H1 (cell line): ENCODE results near the gene TEF. TPM values are rescaled to one million over a fixed set of nuclear protein-coding genes. Genes with fewer than 3 reads are reported as not detected.

Experiments
- CTCF ChIA-PET: fragments of 300-600 bp; sonication (Branson Sonifier 250); formaldehyde crosslinking; loops from one replicate; lab custom pipeline; 2021; ENCODE audit not compliant: partially characterized antibody; lab: Charles Lee
- POLR2A ChIA-PET: fragments of 300-600 bp; sonication (Branson Sonifier 250); formaldehyde crosslinking; loops from one replicate; lab custom pipeline; 2021; ENCODE audit warnings: inconsistent platforms; ENCODE audit not compliant: partially characterized antibody; lab: Charles Lee
- DNase-seq, 2 experiments: peaks; one replicate each; pipeline versions ENCODE4 v3.0.0 to v3.0.0-alpha.2; 2010 to 2022; ENCODE audit warnings: low spot score in 2 of 2, low read depth in 1 of 2, mixed read lengths in 1 of 2
- FAIRE-seq: peaks from 2 replicates; lab custom pipeline; 2011; peaks lifted over from hg19 to GRCh38; lab: Jason Lieb, UNC
- H2AFZ ChIP-seq: 2 replicates; pipeline ENCODE4 v1.8.1; 2012; ENCODE audit warnings: low read length, inconsistent platforms
- H2AK5ac ChIP-seq: 2 replicates; pipeline ENCODE4 v1.6.1; 2013; ENCODE audit warnings: low read depth, low read length
- H2BK120ac ChIP-seq: replicated peaks from 2 replicates; pipeline ENCODE3; 2013; ENCODE audit warnings: low read depth, low read length, inconsistent platforms
- H2BK12ac ChIP-seq: 2 replicates; pipeline ENCODE4 v1.6.1; 2013; ENCODE audit warnings: low read depth, low read length
- H2BK15ac ChIP-seq: 2 replicates; pipeline ENCODE4 v1.6.1; 2013; ENCODE audit warnings: low read length
- H2BK20ac ChIP-seq: 2 replicates; pipeline ENCODE4 v1.6.1; 2013; ENCODE audit warnings: low read length
- H2BK5ac ChIP-seq: 2 replicates; pipeline ENCODE4 v1.6.1; 2013; ENCODE audit warnings: low read depth, low read length
- H3K14ac ChIP-seq: 2 replicates; pipeline ENCODE4 v1.6.1; 2013; ENCODE audit warnings: inconsistent platforms; ENCODE audit not compliant: insufficient read length
- H3K18ac ChIP-seq: 2 replicates; pipeline ENCODE4 v1.6.1; 2013; ENCODE audit warnings: low read length; ENCODE audit errors: extremely low read depth
- H3K23ac ChIP-seq: 2 replicates; pipeline ENCODE4 v1.6.1; 2013; ENCODE audit warnings: inconsistent platforms; ENCODE audit not compliant: insufficient read length
- H3K23me2 ChIP-seq: 2 replicates; pipeline ENCODE4 v1.6.1; 2013; ENCODE audit warnings: low read depth, low read length
- H3K27ac ChIP-seq: 2 replicates; pipeline ENCODE4 v1.6.1; 2011; ENCODE audit warnings: low read depth, low read length, inconsistent platforms
- H3K27me3 ChIP-seq, 4 experiments: replicated peaks in 1 of 4; 1 replicate in 1 of 4; 2 replicates in 3 of 4; pipeline versions ENCODE4 v1.6.1 to v1.8.1; 2011 to 2013; ENCODE audit warnings: low read length in 3 of 4, mild to moderate bottlenecking in 3 of 4, inconsistent platforms in 2 of 4, mixed read lengths in 2 of 4, moderate library complexity in 1 of 4; ENCODE audit not compliant: control insufficient read depth in 3 of 4, insufficient read depth in 3 of 4; ENCODE audit errors: extremely low read depth in 1 of 4
- H3K36me3 ChIP-seq, 4 experiments: 2 replicates each; pipeline versions ENCODE4 v1.6.1 to v1.8.1; 2011 to 2013; ENCODE audit warnings: mild to moderate bottlenecking in 4 of 4, low read length in 3 of 4, moderate library complexity in 2 of 4, control low read depth in 1 of 4, inconsistent platforms in 1 of 4; ENCODE audit not compliant: insufficient read depth in 4 of 4, control insufficient read depth in 2 of 4
- H3K4ac ChIP-seq: replicated peaks from 2 replicates; pipeline ENCODE3; 2013; ENCODE audit warnings: low read length, low read depth, mixed read lengths, inconsistent platforms; ENCODE audit not compliant: insufficient read length
- H3K4me1 ChIP-seq, 4 experiments: replicated peaks in 1 of 4; 1 replicate in 1 of 4; 2 replicates in 3 of 4; pipeline versions ENCODE4 v1.6.1 to v1.8.1; 2011 to 2013; ENCODE audit warnings: low read length in 3 of 4, inconsistent platforms in 2 of 4, mixed read lengths in 1 of 4; ENCODE audit not compliant: insufficient read depth in 4 of 4, control insufficient read depth in 3 of 4
- H3K4me2 ChIP-seq, 2 experiments: 2 replicates each; pipeline versions ENCODE4 v1.6.1 to v1.8.1; 2011 to 2013; ENCODE audit warnings: low read depth in 2 of 2, low read length in 2 of 2, control low read depth in 1 of 2, inconsistent platforms in 1 of 2, mild to moderate bottlenecking in 1 of 2; ENCODE audit not compliant: insufficient read depth in 1 of 2
- H3K4me3 ChIP-seq, 4 experiments: fragments of 200-600, 300-600 bp in 1 of 4; sonication (generic), shearing (Covaris generic), sonication (Bioruptor Twin) in 1 of 4; 2 replicates each; pipeline versions ENCODE4 v1.5.1 to v1.8.1; 2011 to 2016; ENCODE audit warnings: low read length in 4 of 4, low read depth in 3 of 4, control low read depth in 2 of 4, inconsistent platforms in 2 of 4, mild to moderate bottlenecking in 2 of 4, mixed read lengths in 1 of 4, moderate library complexity in 1 of 4; ENCODE audit not compliant: insufficient read depth in 2 of 4; ENCODE audit errors: extremely low read depth in 1 of 4
- H3K56ac ChIP-seq: replicated peaks from 2 replicates; pipeline ENCODE3; 2013; ENCODE audit warnings: low read depth, mild to moderate bottlenecking, mixed read lengths, low read length, inconsistent platforms; ENCODE audit not compliant: insufficient read length
- H3K79me1 ChIP-seq: 2 replicates; pipeline ENCODE4 v1.6.1; 2013; ENCODE audit warnings: low read depth, low read length, control low read depth
- H3K79me2 ChIP-seq, 2 experiments: 2 replicates each; pipeline versions ENCODE4 v1.6.1 to v1.8.1; 2012 to 2013; ENCODE audit warnings: low read length in 2 of 2, mild to moderate bottlenecking in 2 of 2, inconsistent platforms in 1 of 2; ENCODE audit not compliant: insufficient read depth in 2 of 2, control insufficient read depth in 1 of 2
- H3K9ac ChIP-seq, 4 experiments: replicated peaks in 1 of 4; 1 replicate in 1 of 4; 2 replicates in 3 of 4; pipeline versions ENCODE4 v1.6.1 to v1.8.1; 2011 to 2013; ENCODE audit warnings: low read depth in 3 of 4, low read length in 3 of 4, control low read depth in 2 of 4, mild to moderate bottlenecking in 2 of 4, moderate library complexity in 2 of 4, inconsistent platforms in 1 of 4; ENCODE audit errors: extremely low read depth in 1 of 4
- H3K9me3 ChIP-seq, 2 experiments: 2 replicates each; pipeline versions ENCODE4 v1.6.1 to v1.8.1; 2012 to 2013; ENCODE audit warnings: mild to moderate bottlenecking in 2 of 2, moderate library complexity in 2 of 2, control low read depth in 1 of 2, inconsistent platforms in 1 of 2, low read depth in 1 of 2, low read length in 1 of 2, mixed read lengths in 1 of 2; ENCODE audit not compliant: insufficient read depth in 2 of 2
- H4K20me1 ChIP-seq, 2 experiments: replicated peaks in 1 of 2; 2 replicates each; pipeline versions ENCODE3 to v1.8.1; 2011 to 2013; ENCODE audit warnings: inconsistent platforms in 2 of 2, low read length in 2 of 2, mild to moderate bottlenecking in 1 of 2; ENCODE audit not compliant: insufficient read depth in 2 of 2, control insufficient read depth in 1 of 2
- H4K5ac ChIP-seq: 2 replicates; pipeline ENCODE4 v1.6.1; 2013; ENCODE audit warnings: low read length, low read depth, mixed read lengths, inconsistent platforms; ENCODE audit not compliant: insufficient read length
- H4K8ac ChIP-seq: 2 replicates; pipeline ENCODE4 v1.8.0; 2013; ENCODE audit warnings: mild to moderate bottlenecking, moderate library complexity, low read length, inconsistent platforms; ENCODE audit not compliant: insufficient read depth; ENCODE audit errors: extremely low read depth
- H4K91ac ChIP-seq: replicated peaks from 2 replicates; pipeline ENCODE3; 2013; ENCODE audit warnings: low read length, mixed read lengths, inconsistent platforms; ENCODE audit not compliant: insufficient read length
- CTCF ChIP-seq, 3 experiments: IDR thresholded peaks; 1 replicate in 2 of 3; 2 replicates in 1 of 3; pipeline versions ENCODE4 v1.5.1 to v1.6.1; 2011; ENCODE audit warnings: low read length in 3 of 3, mild to moderate bottlenecking in 3 of 3, inconsistent platforms in 2 of 3, low read depth in 1 of 3, moderate library complexity in 1 of 3; ENCODE audit not compliant: insufficient read depth in 1 of 3; ENCODE audit errors: control extremely low read depth in 1 of 3
- EP300 ChIP-seq, 2 experiments: IDR thresholded peaks; 1 replicate in 1 of 2; 2 replicates in 1 of 2; pipeline ENCODE4 v1.6.1; 2011 to 2012; ENCODE audit warnings: low read depth in 2 of 2, low read length in 2 of 2, mild to moderate bottlenecking in 2 of 2, borderline replicate concordance in 1 of 2, inconsistent platforms in 1 of 2, moderate library complexity in 1 of 2
- FOSL1 ChIP-seq: IDR thresholded peaks from 2 replicates; pipeline ENCODE4 v1.6.1; 2011; ENCODE audit warnings: mild to moderate bottlenecking, low read depth, low read length, moderate library complexity; ENCODE audit not compliant: insufficient read depth
- HDAC2 ChIP-seq, 2 experiments: fragments of 300-600 bp in 1 of 2; sonication (generic) in 1 of 2; IDR thresholded peaks; 2 replicates each; pipeline ENCODE4 v1.6.1; 2011 to 2012; ENCODE audit warnings: low read depth in 2 of 2, low read length in 2 of 2, mild to moderate bottlenecking in 2 of 2, moderate library complexity in 2 of 2, borderline replicate concordance in 1 of 2, inconsistent platforms in 1 of 2
- KDM5A ChIP-seq: fragments of 200-600 bp; IDR thresholded peaks from 2 replicates; pipeline ENCODE4 v1.7.1; 2012; ENCODE audit warnings: mild to moderate bottlenecking, low read length, inconsistent platforms, mixed read lengths
- RAD21 ChIP-seq, 2 experiments: IDR thresholded peaks in 1 of 2; conservative IDR thresholded peaks in 1 of 2; 2 replicates each; pipeline ENCODE4 v1.6.1; 2011; ENCODE audit warnings: low read depth in 2 of 2, low read length in 2 of 2, improper control_type of control experiment in 1 of 2, inconsistent platforms in 1 of 2, mild to moderate bottlenecking in 1 of 2, moderate library complexity in 1 of 2
- RNF2 ChIP-seq: fragments of 200-900, 300-1000 bp; sonication (generic); IDR thresholded peaks from 2 replicates; pipeline ENCODE4 v1.7.1; 2016; ENCODE audit warnings: borderline replicate concordance, low read depth, mild to moderate bottlenecking, antibody characterized with exemption, low read length; ENCODE audit not compliant: poor library complexity, severe bottlenecking; ENCODE audit errors: missing control alignments
- TCF12 ChIP-seq: IDR thresholded peaks from 2 replicates; pipeline ENCODE4 v1.6.1; 2011; ENCODE audit warnings: low read depth, mild to moderate bottlenecking, low read length
- WGBS, 2 experiments: shearing (Covaris generic) in 1 of 2; methylation state at CpG; one replicate each; pipeline versions ENCODE4 v1.1.6 to v1.1.7; 2013 to 2015; ENCODE audit warnings: low lambda C conversion rate in 2 of 2, mixed read lengths in 2 of 2, inconsistent platforms in 1 of 2, low coverage in 1 of 2, missing lambda C conversion rate in 1 of 2; ENCODE audit not compliant: insufficient replicate concordance in 2 of 2, insufficient coverage in 1 of 2, insufficient read length in 1 of 2; ENCODE audit errors: extremely low coverage in 1 of 2, missing lambda C conversion rate in 1 of 2; 5-methylcytosine and 5-hydroxymethylcytosine counted together
- polyA plus RNA-seq, 7 experiments: library from polyadenylated mRNA; depleted of rRNA in 3 of 7; stranded (reverse) in 5 of 7; unstranded in 2 of 7; fragments of >200 nt in 5 of 7; fragments of 200-250 nt in 2 of 7; gene quantifications; 1 replicate in 5 of 7; 2 replicates in 1 of 7; 4 replicates in 1 of 7; pipeline versions ENCODE4 v1.2.1 to v1.2.3, GENCODE V29; 2011 to 2013; ENCODE audit warnings: missing spikeins in 2 of 7, mixed read lengths in 2 of 7
- total RNA-seq: library from RNA; stranded (reverse); fragmentation: NEBNext Ultra II Directional; extraction: Animal tissue kit (Norgen Biotek cat#: 25700); gene quantifications from 2 replicates; pipeline ENCODE4 v1.2.1, GENCODE V29; 2021

Gene TEF
- total and polyA plus RNA-seq, 2 of the 8 experiments (the other 6 are each of a cell fraction or from before 2014, with no cell fraction given): 7.4 to 9.0 TPM

- TF ChIP-seq CTCF (IDR thresholded peaks at IDR 0.05; ENCODE audit: control extremely low read depth in 1 of 3, insufficient read depth in 1 of 3, low read depth in 1 of 3, low read length in 3 of 3) (peak in 2 of 3 experiments; percentile 14 to 16; a peak in 2 of 4 replicates), RNF2 (no peak), EP300 (IDR thresholded peaks at IDR 0.05; ENCODE audit: borderline replicate concordance in 1 of 2, low read depth in 2 of 2, low read length in 2 of 2) (no peak), TCF12 (no peak), RAD21 (IDR thresholded peaks at IDR 0.05 in 1 of 2, conservative IDR thresholded peaks at IDR 0.05 in 1 of 2; ENCODE audit: low read depth in 2 of 2, low read length in 2 of 2) (peak in 1 of 2 experiments; percentile 18; a peak in 1 of 4 replicates), FOSL1 (no peak), KDM5A (no peak), HDAC2 (IDR thresholded peaks at IDR 0.05; ENCODE audit: borderline replicate concordance in 1 of 2, low read depth in 2 of 2, low read length in 2 of 2) (no peak)
- no peaks in the 10 kb centered on the region for H3K23me2 ChIP-seq
- no peak overlapping the region for H2BK20ac ChIP-seq
- H2AFZ ChIP-seq: no peak overlapping the region
- no peak overlapping the region for H3K4me2 ChIP-seq
- H4K20me1 ChIP-seq: peaks cover 0 to 1% of the 10 kb centered on the region in 2 experiments
- H3K4me3 ChIP-seq: no peak overlapping the region
- H2BK120ac ChIP-seq: no peak overlapping the region
- no peaks in the 10 kb centered on the region for H3K79me2 ChIP-seq
- CTCF ChIA-PET: no interaction called here
- WGBS, 2 experiments: 94% methylated on average over 7 of the region's 8 CpGs; no CpG with 5 or more reads in 1 of the 2 experiments
- no peaks in the 10 kb centered on the region for H3K79me1 ChIP-seq
- no peak for FAIRE-seq
- no peak overlapping the region for H3K9ac ChIP-seq
- DNase-seq: no peak
- no peak overlapping the region for H3K14ac ChIP-seq
- no peak overlapping the region for H2BK15ac ChIP-seq
- POLR2A ChIA-PET: no interaction called here
- H3K4me1 ChIP-seq: no peaks in the 10 kb centered on the region
- no peak overlapping the region for H3K18ac ChIP-seq
- H2AK5ac ChIP-seq: no peak overlapping the region
- no peak overlapping the region for H3K23ac ChIP-seq
- no peak overlapping the region for H2BK12ac ChIP-seq
- H3K36me3 ChIP-seq: peaks cover 12 to 28% (median 22%) of the 10 kb centered on the region in 4 experiments; a peak in 7 of 8 replicates
- H3K9me3 ChIP-seq: no peaks in the 10 kb centered on the region
- H4K5ac ChIP-seq: no peak overlapping the region
- H3K4ac ChIP-seq: no peak overlapping the region
- H3K27me3 ChIP-seq: no peaks in the 10 kb centered on the region; a peak in 1 of 7 replicates
- H3K27ac ChIP-seq: no peak overlapping the region
- H3K56ac ChIP-seq: no peak overlapping the region
- H4K8ac ChIP-seq: no peak overlapping the region
- no peak overlapping the region for H4K91ac ChIP-seq
- no peak overlapping the region for H2BK5ac ChIP-seq
These were observed 40.7 kb upstream of the TEF start for GRCh38 chr22:41341012-41341411.
